ENCODE data around the gene DSCAML1. TPM values are rescaled to one million over a fixed set of nuclear protein-coding genes. Genes with fewer than 3 reads are reported as not detected.

Gene DSCAML1
- polyA plus RNA-seq, 2 donors: 0.04 TPM

DNA sequence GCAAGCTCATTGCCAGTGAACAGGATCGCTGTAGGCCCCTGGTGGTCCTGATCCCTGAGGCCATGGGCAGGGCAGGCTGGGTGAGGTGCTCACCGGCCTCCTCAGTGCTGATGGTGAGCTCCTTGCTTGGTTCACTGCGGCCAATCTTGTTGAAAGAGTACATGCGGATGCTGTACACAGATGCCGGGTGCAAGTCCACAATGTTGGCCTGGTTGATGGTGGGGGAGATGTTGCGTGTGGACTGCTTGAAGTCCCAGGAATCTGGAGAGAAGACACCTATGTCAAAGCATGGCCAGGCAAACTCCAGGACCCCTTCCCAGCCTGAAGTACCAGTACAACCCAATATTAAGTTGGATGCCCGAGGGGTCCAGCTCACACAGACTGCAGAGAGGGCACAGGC is 325.2 kb downstream of the DSCAML1 start:
- H3K4me1 ChIP-seq (ENCODE audit: control insufficient read depth in 2 of 2, insufficient read depth in 2 of 2, low read length in 1 of 2): no peaks in the 10 kb centered on the region
- no peaks in the 10 kb centered on the region for H3K36me3 ChIP-seq (ENCODE audit: control insufficient read depth in 2 of 2, insufficient read depth in 2 of 2, low read length in 1 of 2)
- H3K27me3 ChIP-seq (ENCODE audit: control insufficient read depth in 1 of 2, insufficient read depth in 2 of 2, low read length in 2 of 2): no peaks in the 10 kb centered on the region
- no peak overlapping the region for H3K27ac ChIP-seq (ENCODE audit: low read depth in 2 of 2, low read length in 1 of 2)
- H3K4me3 ChIP-seq (ENCODE audit: low read depth in 1 of 2, low read length in 2 of 2): no peak overlapping the region
- no peaks in the 10 kb centered on the region for H3K9me3 ChIP-seq (ENCODE audit: control insufficient read depth in 2 of 2, insufficient read depth in 1 of 2, low read depth in 1 of 2, low read length in 1 of 2)
- 93% methylated on average over 7 of the region's 7 CpGs for WGBS, 2 donors

DNA sequence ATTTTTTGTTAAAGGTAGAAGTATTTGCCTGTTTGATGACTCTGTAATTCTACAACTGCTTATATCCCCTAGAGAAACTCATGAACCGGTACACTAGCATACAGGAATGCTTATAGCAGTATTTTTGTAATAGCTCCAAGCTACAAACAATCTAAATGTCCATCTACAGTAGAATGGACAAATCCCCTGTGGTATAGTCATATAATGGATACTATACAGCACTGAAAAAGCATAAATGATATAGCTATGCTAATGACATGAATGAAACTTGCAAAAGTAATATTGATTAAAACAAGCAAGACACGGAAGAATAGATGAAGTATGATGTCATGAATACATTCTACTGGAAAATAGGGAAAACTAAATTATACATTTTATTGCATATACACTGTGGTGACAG is 326.4 kb downstream of the DSCAML1 start:
- Histone ChIP-seq H3K27me3 (ENCODE audit: control insufficient read depth in 1 of 2, insufficient read depth in 2 of 2, low read length in 2 of 2) (no peaks in the 10 kb centered on the region), H3K36me3 (ENCODE audit: control insufficient read depth in 2 of 2, insufficient read depth in 2 of 2, low read length in 1 of 2) (no peaks in the 10 kb centered on the region), H3K4me3 (ENCODE audit: low read depth in 1 of 2, low read length in 2 of 2) (no peak overlapping the region), H3K27ac (ENCODE audit: low read depth in 2 of 2, low read length in 1 of 2) (no peak overlapping the region), H3K4me1 (ENCODE audit: control insufficient read depth in 2 of 2, insufficient read depth in 2 of 2, low read length in 1 of 2) (no peaks in the 10 kb centered on the region), H3K9me3 (ENCODE audit: control insufficient read depth in 2 of 2, insufficient read depth in 1 of 2, low read depth in 1 of 2, low read length in 1 of 2) (no peaks in the 10 kb centered on the region)
- 92 to 94% methylated on average over 2 of the region's 2 CpGs for WGBS, 2 donors

DNA sequence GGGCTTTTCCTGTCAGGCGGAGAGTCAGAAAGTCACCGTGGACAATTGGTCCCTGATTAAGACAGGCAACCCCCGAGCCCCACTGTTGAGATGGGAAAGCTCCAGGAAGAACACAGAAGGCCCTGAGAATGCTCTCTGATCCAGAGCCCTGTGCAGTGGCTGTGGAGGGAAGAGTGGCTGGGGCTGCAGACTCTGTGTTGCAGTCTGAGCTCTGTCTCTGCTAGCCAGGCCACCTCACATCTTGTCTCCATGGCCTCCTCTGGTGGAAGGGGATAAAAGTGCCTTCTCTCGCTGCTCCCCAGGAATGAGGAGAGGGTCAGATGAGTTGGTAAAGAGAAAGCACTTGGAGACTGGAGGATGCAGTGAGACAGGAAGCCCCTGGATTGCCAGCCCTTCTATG is 328.1 kb downstream of the DSCAML1 start:
- H3K27ac ChIP-seq (ENCODE audit: low read depth in 2 of 2, low read length in 1 of 2): no peak overlapping the region
- no peaks in the 10 kb centered on the region for H3K27me3 ChIP-seq (ENCODE audit: control insufficient read depth in 1 of 2, insufficient read depth in 2 of 2, low read length in 2 of 2)

DNA sequence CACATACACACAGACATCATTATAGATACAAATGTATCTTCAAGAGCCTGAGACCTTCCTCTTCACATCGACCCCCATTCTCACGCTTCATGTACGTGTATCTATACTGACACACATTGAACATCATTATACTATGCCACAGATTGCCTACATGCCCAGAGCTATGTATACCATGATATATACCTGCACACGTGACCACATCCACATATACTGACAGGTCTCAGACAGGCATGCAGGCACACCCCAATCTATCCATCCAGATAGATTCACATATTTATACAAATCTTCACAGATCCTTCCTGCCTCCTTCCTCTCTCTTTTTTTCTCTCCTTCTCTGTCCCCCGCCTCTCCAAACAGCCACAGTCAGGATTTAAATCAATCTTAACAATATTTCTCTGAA is 329.2 kb downstream of the DSCAML1 start:
- H3K27me3 ChIP-seq (ENCODE audit: control insufficient read depth in 1 of 2, insufficient read depth in 2 of 2, low read length in 2 of 2): no peaks in the 10 kb centered on the region
- H3K4me3 ChIP-seq (ENCODE audit: low read depth in 1 of 2, low read length in 2 of 2): no peak overlapping the region
- WGBS, 2 donors: 76 to 84% methylated on average over 5 of the region's 5 CpGs
- H3K27ac ChIP-seq (ENCODE audit: low read depth in 2 of 2, low read length in 1 of 2): no peak overlapping the region
- H3K4me1 ChIP-seq (ENCODE audit: control insufficient read depth in 2 of 2, insufficient read depth in 2 of 2, low read length in 1 of 2): no peaks in the 10 kb centered on the region
- H3K9me3 ChIP-seq (ENCODE audit: control insufficient read depth in 2 of 2, insufficient read depth in 1 of 2, low read depth in 1 of 2, low read length in 1 of 2): no peaks in the 10 kb centered on the region
- H3K36me3 ChIP-seq (ENCODE audit: control insufficient read depth in 2 of 2, insufficient read depth in 2 of 2, low read length in 1 of 2): no peaks in the 10 kb centered on the region

More for the DNA sequence above, 328.1 kb downstream of the DSCAML1 start:
- H3K9me3 ChIP-seq (ENCODE audit: control insufficient read depth in 2 of 2, insufficient read depth in 1 of 2, low read depth in 1 of 2, low read length in 1 of 2): no peaks in the 10 kb centered on the region
- H3K4me1 ChIP-seq (ENCODE audit: control insufficient read depth in 2 of 2, insufficient read depth in 2 of 2, low read length in 1 of 2): no peaks in the 10 kb centered on the region
- H3K4me3 ChIP-seq (ENCODE audit: low read depth in 1 of 2, low read length in 2 of 2): no peak overlapping the region
- WGBS, 2 donors: 69 to 78% methylated on average over 4 of the region's 4 CpGs
- no peaks in the 10 kb centered on the region for H3K36me3 ChIP-seq (ENCODE audit: control insufficient read depth in 2 of 2, insufficient read depth in 2 of 2, low read length in 1 of 2)

DNA sequence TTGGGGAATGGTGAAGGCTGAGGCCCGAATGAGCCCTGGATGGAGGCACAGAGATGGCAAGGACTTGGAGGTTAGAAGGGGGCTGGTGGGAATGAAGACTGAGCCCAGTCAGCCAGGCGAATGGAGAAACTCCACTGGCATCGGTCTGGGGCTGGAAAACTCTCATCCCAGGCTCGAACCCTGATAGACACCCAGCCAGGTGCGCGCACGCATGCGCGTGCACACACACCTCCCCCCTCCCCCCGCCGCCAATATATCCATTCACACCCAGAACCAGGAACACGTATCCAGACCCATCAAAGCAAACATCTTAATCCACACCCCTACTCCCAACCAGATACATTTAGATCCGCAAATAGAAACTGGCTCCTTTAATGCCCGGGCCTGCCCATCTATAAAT is 330.1 kb downstream of the DSCAML1 start:
- Histone ChIP-seq H3K27ac (ENCODE audit: low read depth in 2 of 2, low read length in 1 of 2) (no peak overlapping the region), H3K4me1 (ENCODE audit: control insufficient read depth in 2 of 2, insufficient read depth in 2 of 2, low read length in 1 of 2) (no peaks in the 10 kb centered on the region), H3K9me3 (ENCODE audit: control insufficient read depth in 2 of 2, insufficient read depth in 1 of 2, low read depth in 1 of 2, low read length in 1 of 2) (no peaks in the 10 kb centered on the region), H3K4me3 (ENCODE audit: low read depth in 1 of 2, low read length in 2 of 2) (no peak overlapping the region), H3K27me3 (ENCODE audit: control insufficient read depth in 1 of 2, insufficient read depth in 2 of 2, low read length in 2 of 2) (no peaks in the 10 kb centered on the region), H3K36me3 (ENCODE audit: control insufficient read depth in 2 of 2, insufficient read depth in 2 of 2, low read length in 1 of 2) (no peaks in the 10 kb centered on the region)
- 86 to 87% methylated on average over 14 of the region's 14 CpGs for WGBS, 2 donors

DNA sequence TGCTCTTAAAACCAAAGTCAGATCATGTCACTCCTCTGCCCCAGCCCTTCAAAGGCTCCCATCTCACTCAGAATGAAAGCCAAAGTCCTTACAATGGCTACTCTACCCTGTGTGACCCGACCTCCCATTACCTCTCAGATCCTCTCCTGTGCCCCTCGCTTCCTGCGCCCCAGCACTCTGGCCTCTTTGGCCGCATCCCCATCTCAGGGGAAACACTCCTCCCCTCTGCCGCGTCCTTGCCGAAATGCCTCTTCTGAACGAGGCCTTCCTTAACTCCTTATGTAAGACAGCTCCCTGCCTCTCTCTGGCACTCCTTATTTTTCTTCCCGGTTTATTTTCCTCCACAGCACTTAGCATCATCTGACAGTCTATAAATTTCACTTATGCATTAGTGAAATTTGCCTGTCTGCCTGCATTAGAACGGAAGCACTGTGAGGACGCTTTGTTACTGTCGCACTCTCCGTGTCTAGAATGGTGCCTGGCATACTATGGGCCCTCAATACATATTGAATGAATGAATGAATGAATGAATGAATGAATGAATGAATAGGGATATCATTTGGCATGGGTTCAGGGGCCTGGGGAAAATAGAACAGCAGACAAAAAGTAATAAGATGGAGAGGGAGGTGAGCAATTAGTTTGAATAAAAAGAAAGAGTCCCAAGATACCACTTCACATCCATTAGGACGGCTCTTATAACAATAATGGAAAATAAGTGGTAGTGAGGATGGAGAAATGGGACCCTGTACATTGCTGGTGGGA is 331.6 kb downstream of the DSCAML1 start:
- H3K36me3 ChIP-seq (ENCODE audit: control insufficient read depth in 2 of 2, insufficient read depth in 2 of 2, low read length in 1 of 2): no peaks in the 10 kb centered on the region
- H3K27me3 ChIP-seq (ENCODE audit: control insufficient read depth in 1 of 2, insufficient read depth in 2 of 2, low read length in 2 of 2): no peaks in the 10 kb centered on the region
- no peaks in the 10 kb centered on the region for H3K9me3 ChIP-seq (ENCODE audit: control insufficient read depth in 2 of 2, insufficient read depth in 1 of 2, low read depth in 1 of 2, low read length in 1 of 2)
- WGBS, 2 donors: 83 to 85% methylated on average over 14 of the region's 14 CpGs
- no peak overlapping the region for H3K4me3 ChIP-seq (ENCODE audit: low read depth in 1 of 2, low read length in 2 of 2)
- no peaks in the 10 kb centered on the region for H3K4me1 ChIP-seq (ENCODE audit: control insufficient read depth in 2 of 2, insufficient read depth in 2 of 2, low read length in 1 of 2)
- H3K27ac ChIP-seq (ENCODE audit: low read depth in 2 of 2, low read length in 1 of 2): no peak overlapping the region

DNA sequence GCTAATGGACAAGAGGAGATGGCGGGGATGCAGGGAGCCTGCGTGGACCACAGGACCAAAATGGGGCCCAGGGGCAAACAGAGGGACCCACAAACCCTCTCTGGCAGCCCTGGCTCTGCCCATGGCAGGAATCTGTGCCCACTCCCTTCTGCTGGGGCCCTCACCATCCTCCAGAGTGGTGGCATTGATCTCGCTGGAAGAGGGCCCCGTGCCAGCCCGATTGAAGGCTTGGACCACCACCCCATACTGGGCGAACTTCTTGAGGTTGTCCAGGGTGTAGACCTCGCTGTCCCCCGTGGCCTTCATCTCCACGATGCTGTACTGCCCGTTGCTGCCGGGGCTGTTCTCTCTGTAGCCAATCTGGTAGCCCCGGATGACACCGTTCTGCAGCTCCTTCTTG is 332.2 kb downstream of the DSCAML1 start:
- H3K4me1 ChIP-seq (ENCODE audit: control insufficient read depth in 2 of 2, insufficient read depth in 2 of 2, low read length in 1 of 2): no peaks in the 10 kb centered on the region
- no peaks in the 10 kb centered on the region for H3K27me3 ChIP-seq (ENCODE audit: control insufficient read depth in 1 of 2, insufficient read depth in 2 of 2, low read length in 2 of 2)
- WGBS, 2 donors: 88 to 93% methylated on average over 13 of the region's 13 CpGs
- no peak overlapping the region for H3K27ac ChIP-seq (ENCODE audit: low read depth in 2 of 2, low read length in 1 of 2)
- H3K9me3 ChIP-seq (ENCODE audit: control insufficient read depth in 2 of 2, insufficient read depth in 1 of 2, low read depth in 1 of 2, low read length in 1 of 2): no peaks in the 10 kb centered on the region
- H3K36me3 ChIP-seq (ENCODE audit: control insufficient read depth in 2 of 2, insufficient read depth in 2 of 2, low read length in 1 of 2): no peaks in the 10 kb centered on the region
- H3K4me3 ChIP-seq (ENCODE audit: low read depth in 1 of 2, low read length in 2 of 2): no peak overlapping the region

DNA sequence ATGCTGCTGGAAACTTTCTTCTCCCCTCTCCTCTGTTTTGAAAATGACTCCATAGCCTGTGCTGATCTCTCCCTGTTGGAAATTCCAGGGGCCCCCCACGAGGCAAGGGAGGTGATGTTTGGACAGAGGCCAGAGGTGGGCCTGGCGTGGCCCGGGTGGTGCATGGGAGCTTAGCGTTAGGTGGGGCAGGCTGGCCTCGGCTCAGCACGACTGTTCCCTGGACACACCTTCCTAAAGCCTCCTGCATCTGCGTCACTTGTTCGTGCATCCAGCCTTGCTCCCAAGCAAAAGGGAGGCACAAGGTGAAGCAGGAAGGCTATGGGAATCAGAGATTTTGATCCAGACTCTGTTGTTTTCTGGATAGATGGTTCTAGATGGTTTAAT is 334.2 kb downstream of the DSCAML1 start:
- no peaks in the 10 kb centered on the region for H3K9me3 ChIP-seq (ENCODE audit: control insufficient read depth in 2 of 2, insufficient read depth in 1 of 2, low read depth in 1 of 2, low read length in 1 of 2)
- no peaks in the 10 kb centered on the region for H3K36me3 ChIP-seq (ENCODE audit: control insufficient read depth in 2 of 2, insufficient read depth in 2 of 2, low read length in 1 of 2)
- no peaks in the 10 kb centered on the region for H3K27me3 ChIP-seq (ENCODE audit: control insufficient read depth in 1 of 2, insufficient read depth in 2 of 2, low read length in 2 of 2)
- H3K4me1 ChIP-seq (ENCODE audit: control insufficient read depth in 2 of 2, insufficient read depth in 2 of 2, low read length in 1 of 2): no peaks in the 10 kb centered on the region
- no peak overlapping the region for H3K27ac ChIP-seq (ENCODE audit: low read depth in 2 of 2, low read length in 1 of 2)
- 60% methylated on average over 8 of the region's 8 CpGs for WGBS, 2 donors
- H3K4me3 ChIP-seq (ENCODE audit: low read depth in 1 of 2, low read length in 2 of 2): no peak overlapping the region

DNA sequence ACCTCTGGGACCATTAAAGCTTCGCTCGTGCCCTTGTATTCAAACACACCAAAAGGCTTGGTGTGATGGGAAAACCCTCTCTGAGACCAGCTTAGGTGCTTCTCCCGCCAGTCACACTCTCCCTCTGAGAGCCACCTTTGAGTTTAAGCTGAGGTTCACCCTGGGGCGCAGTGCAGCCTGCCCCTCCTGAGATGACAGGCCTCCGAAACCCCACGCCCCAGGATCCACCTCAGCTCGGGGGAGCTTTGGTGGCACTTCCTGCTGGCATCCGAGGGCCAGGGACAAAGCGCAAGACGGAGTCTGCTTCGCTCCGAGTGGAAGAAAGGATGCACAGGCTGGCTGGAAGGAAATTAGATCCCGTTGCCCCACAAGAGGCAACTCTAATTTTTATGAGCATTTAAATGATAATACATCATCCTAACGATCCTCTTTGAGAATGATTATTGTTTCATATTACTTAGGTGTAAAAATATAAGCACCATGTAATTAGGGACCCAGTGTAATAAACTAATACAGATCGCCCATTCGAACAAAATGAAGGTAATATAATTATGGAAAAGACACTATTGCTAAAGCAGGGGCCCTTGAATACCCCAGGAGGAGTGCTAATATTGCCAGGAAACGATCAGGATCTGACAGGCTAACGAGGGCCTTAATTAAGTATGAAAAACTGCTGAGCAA is 334.7 kb downstream of the DSCAML1 start:
- H3K27me3 ChIP-seq (ENCODE audit: control insufficient read depth in 1 of 2, insufficient read depth in 2 of 2, low read length in 2 of 2): no peaks in the 10 kb centered on the region

More for the DNA sequence above, 334.7 kb downstream of the DSCAML1 start:
- no peaks in the 10 kb centered on the region for H3K4me1 ChIP-seq (ENCODE audit: control insufficient read depth in 2 of 2, insufficient read depth in 2 of 2, low read length in 1 of 2)
- no peak overlapping the region for H3K4me3 ChIP-seq (ENCODE audit: low read depth in 1 of 2, low read length in 2 of 2)
- no peaks in the 10 kb centered on the region for H3K9me3 ChIP-seq (ENCODE audit: control insufficient read depth in 2 of 2, insufficient read depth in 1 of 2, low read depth in 1 of 2, low read length in 1 of 2)
- H3K27ac ChIP-seq (ENCODE audit: low read depth in 2 of 2, low read length in 1 of 2): no peak overlapping the region
- WGBS, 2 donors: 83% methylated on average over 18 of the region's 18 CpGs
- no peaks in the 10 kb centered on the region for H3K36me3 ChIP-seq (ENCODE audit: control insufficient read depth in 2 of 2, insufficient read depth in 2 of 2, low read length in 1 of 2)

Measured in esophagus (tissue), 2 donors.